Caki2 (cell line): Measurements from ENCODE around the gene MCF2L2. TPM values are rescaled to one million over a fixed set of nuclear protein-coding genes. Genes with fewer than 3 reads are reported as not detected.
"Not testable (repeated sequence)": the region's sequence is repeated elsewhere in the genome, so short reads cannot be mapped to it uniquely, and the experiment has no call there.

Experiments used
- DNase-seq: peaks from one replicate; pipeline ENCODE4 v3.0.0-alpha.2; 2015; ENCODE audit warnings: low read depth
- in situ Hi-C: cut with HindIII; loops from 2 replicates; pipeline ENCODE4 v1.10.0; 2016; ENCODE audit warnings: low sequenced_read_pairs, low pct_unique_long_range_greater_than_20kb, mixed read lengths
- total RNA-seq: library from RNA; depleted of rRNA; stranded (reverse); fragments of >200 nt; shearing (Covaris generic); gene quantifications from 2 replicates; pipeline ENCODE4 v1.2.3, GENCODE V29; 2014; ENCODE audit warnings: low replicate concordance; rRNA removed

Gene MCF2L2
- 0.91 TPM in 1 of 2 replicates, not detected in the other for total RNA-seq

GRCh38 chr3:183428447-183429211, at the start of gene MCF2L2:
TSS of gene MCF2L2 (minus strand) at chr3:183428619. CDS start at chr3:183427977, 642 bp downstream.
- in situ Hi-C loops: no loop called here
- DNase-seq: peak; percentile 55

- in situ Hi-C loops: no loop called here
- no peak for DNase-seq
These were observed 49.5 kb upstream of the MCF2L2 start for GRCh38 chr3:183477801-183478456.

- in situ Hi-C loops, DNase-seq: not testable (repeated sequence)
These were observed 47.3 kb upstream of the MCF2L2 start for GRCh38 chr3:183475764-183476162.

GRCh38 chr3:183475016-183475763, 46.8 kb upstream of the MCF2L2 start:
- in situ Hi-C loops: no loop called here
- DNase-seq: no peak

- DNase-seq: no peak
- in situ Hi-C loops: no loop called here
These were observed 45.5 kb upstream of the MCF2L2 start for GRCh38 chr3:183473969-183474368.

- DNase-seq: no peak
These were observed 43.7 kb upstream of the MCF2L2 start for GRCh38 chr3:183472155-183472554.

GRCh38 chr3:183468424-183468823, 40.0 kb upstream of the MCF2L2 start:
- DNase-seq: peak; percentile 14
- in situ Hi-C loops: no loop called here

More at GRCh38 chr3:183472155-183472554, 43.7 kb upstream of the MCF2L2 start:
- in situ Hi-C loops: no loop called here

GRCh38 chr3:183466575-183466974, 38.2 kb upstream of the MCF2L2 start:
- no peak for DNase-seq
- in situ Hi-C loops: no loop called here

- DNase-seq, in situ Hi-C loops: not testable (repeated sequence)
These were observed 37.3 kb upstream of the MCF2L2 start for GRCh38 chr3:183465710-183466109.

- in situ Hi-C loops: no loop called here
- DNase-seq: no peak
These were observed 36.1 kb upstream of the MCF2L2 start for GRCh38 chr3:183464480-183464879.

GRCh38 chr3:183460081-183461055, 31.9 kb upstream of the MCF2L2 start:
- in situ Hi-C loops: no loop called here

GRCh38 chr3:183455089-183455488, 26.7 kb upstream of the MCF2L2 start:
- DNase-seq: peak; percentile 95
- in situ Hi-C loops: no loop called here

More at GRCh38 chr3:183460081-183461055, 31.9 kb upstream of the MCF2L2 start:
- DNase-seq: peak; percentile 26

GRCh38 chr3:183454064-183454463, 25.6 kb upstream of the MCF2L2 start:
- in situ Hi-C loops: no loop called here
- no peak for DNase-seq

GRCh38 chr3:183449791-183450190, 21.4 kb upstream of the MCF2L2 start:
- in situ Hi-C loops: no loop called here
- no peak for DNase-seq

GRCh38 chr3:183449391-183449790, 21.0 kb upstream of the MCF2L2 start:
- in situ Hi-C loops: no loop called here
- DNase-seq: no peak

GRCh38 chr3:183448369-183449128, 20.1 kb upstream of the MCF2L2 start:
- in situ Hi-C loops: no loop called here
- DNase-seq: no peak
